ENCODE data around the gene SON.
"Not testable (repeated sequence)": the region's sequence is repeated elsewhere in the genome, so short reads cannot be mapped to it uniquely, and the experiment has no call there.

SON gene

DNA sequence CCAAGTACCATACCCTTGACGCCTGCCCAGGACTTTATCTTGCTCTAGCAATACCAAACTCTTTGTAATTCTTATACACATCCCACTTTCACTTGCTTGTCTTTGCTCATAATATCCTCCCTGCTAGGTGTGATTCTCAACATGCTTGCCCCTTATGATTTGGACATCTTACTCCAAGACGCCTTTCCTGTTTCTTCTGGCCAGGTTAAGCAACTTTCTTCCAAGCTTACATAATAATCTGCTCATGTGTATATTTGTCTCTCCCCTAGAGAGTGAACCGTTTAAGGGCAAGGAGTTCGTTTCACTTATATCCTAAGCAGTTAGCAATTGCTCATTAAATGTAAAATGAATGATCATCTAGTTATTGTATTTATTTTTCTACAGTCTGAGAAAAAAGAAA, 76.9 kb downstream of the SON start:
- TF ChIP-seq GATA1 (IDR thresholded peaks at IDR 0.05; ENCODE audit: low read depth, low read length) (no peak), POLR2A (IDR thresholded peaks at IDR 0.05; ENCODE audit: low read length) (no peak)
- no peak for DNase-seq

DNA sequence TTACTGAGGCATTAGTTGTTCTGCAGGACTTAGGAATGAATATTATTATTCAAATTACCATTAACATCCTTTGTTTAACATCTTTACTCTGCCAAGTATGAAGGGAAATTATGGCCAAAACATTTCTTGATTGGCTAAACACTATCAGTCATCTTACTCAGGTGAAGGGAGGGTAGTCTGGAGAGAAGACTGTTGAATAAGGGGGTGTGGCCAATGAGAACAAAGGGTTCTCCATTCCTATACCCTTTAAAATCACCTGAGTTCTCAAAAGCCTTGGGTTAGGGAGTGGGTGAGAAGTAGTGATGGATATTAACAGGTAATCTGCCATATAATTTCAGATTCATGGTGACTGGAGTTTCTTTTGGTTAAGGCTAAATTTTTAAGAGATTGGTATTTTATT, 79.4 kb downstream of the SON start:
- DNase-seq = no peak
- TF ChIP-seq GATA1 (IDR thresholded peaks at IDR 0.05; ENCODE audit: low read depth, low read length) (no peak), POLR2A (IDR thresholded peaks at IDR 0.05; ENCODE audit: low read length) (no peak)

DNA sequence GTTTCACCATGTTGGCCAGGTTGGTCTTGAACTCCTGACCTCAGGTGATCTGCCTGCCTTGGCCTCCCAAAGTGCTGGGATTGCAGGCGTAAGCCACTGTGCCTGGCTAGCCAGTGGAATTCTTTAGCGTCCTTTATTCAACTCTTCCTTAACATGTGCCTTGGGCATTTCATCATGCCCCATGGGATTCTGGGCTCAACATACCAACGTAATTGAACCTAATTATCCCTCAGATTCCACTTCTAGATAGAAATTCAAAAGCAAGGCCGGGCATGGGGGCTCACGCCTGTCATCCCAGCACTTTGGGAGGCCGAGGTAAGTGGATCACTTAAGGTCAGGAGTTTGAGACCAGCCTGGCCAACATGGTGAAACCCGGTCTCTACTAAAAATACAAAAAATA, 83.3 kb downstream of the SON start:
- DNase-seq = not testable (repeated sequence)
